HepG2 (cell line): ENCODE results near the gene ENDOG. TPM values are rescaled to one million over a fixed set of nuclear protein-coding genes. Genes with fewer than 3 reads are reported as not detected.

Experiments used
- AHR ChIP-seq: IDR thresholded peaks from 2 replicates; pipeline ENCODE4 v1.6.1; 2018; ENCODE audit warnings: missing genetic modification reagents, missing compliant biosample characterization
- ATF1 ChIP-seq: IDR thresholded peaks from 2 replicates; pipeline ENCODE4 v1.6.1; 2016; ENCODE audit warnings: mild to moderate bottlenecking, control low read depth
- ELF1 ChIP-seq: sonication (generic); formaldehyde crosslinking; IDR thresholded peaks from 2 replicates; pipeline ENCODE4 v1.4.0; 2020; ENCODE audit warnings: missing genetic modification reagents
- ETV5 ChIP-seq: IDR thresholded peaks from 2 replicates; pipeline ENCODE4 v1.6.1; 2018; ENCODE audit warnings: missing biosample characterization, missing genetic modification reagents, inconsistent platforms, borderline replicate concordance
- ETV6 ChIP-seq: sonication (generic); formaldehyde crosslinking; conservative IDR thresholded peaks from 2 replicates; pipeline ENCODE4 v1.4.0; 2020; ENCODE audit warnings: missing genetic modification reagents
- FOXP1 ChIP-seq, 2 experiments: fragments of 450-650 bp in 1 of 2; IDR thresholded peaks; 2 replicates each; pipeline ENCODE4 v1.6.1; 2017 to 2018; ENCODE audit warnings: antibody characterized with exemption in 1 of 2
- GPN1 ChIP-seq: sonication (generic); formaldehyde crosslinking; IDR thresholded peaks from 2 replicates; pipeline ENCODE4 v1.5.1; 2020; ENCODE audit warnings: missing genetic modification reagents, borderline replicate concordance
- MAFF ChIP-seq: IDR thresholded peaks from 2 replicates; pipeline ENCODE4 v1.6.1; 2011; ENCODE audit warnings: low read depth, low read length, improper control_type of control experiment
- MBNL3 ChIP-seq: fragments of 250-450 bp; sonication (Bioruptor Pico); conservative IDR thresholded peaks from 2 replicates; pipeline ENCODE4 v1.8.0; 2022; ENCODE audit warnings: mild to moderate bottlenecking, inconsistent platforms
- RFX5 ChIP-seq: IDR thresholded peaks from 2 replicates; pipeline ENCODE4 v1.6.1; 2011; ENCODE audit warnings: low read depth, low read length, improper control_type of control experiment
- THAP11 ChIP-seq: IDR thresholded peaks from 2 replicates; pipeline ENCODE4 v1.6.1; 2016; ENCODE audit warnings: missing biosample characterization, missing genetic modification reagents
- ZEB1 ChIP-seq: IDR thresholded peaks from 2 replicates; pipeline ENCODE4 v1.6.1; 2012; ENCODE audit warnings: mild to moderate bottlenecking, low read depth, inconsistent platforms; ENCODE audit not compliant: insufficient replicate concordance
- ZNF143 ChIP-seq: sonication (generic); formaldehyde crosslinking; IDR thresholded peaks from 2 replicates; pipeline ENCODE4 v1.4.0; 2020; ENCODE audit warnings: missing genetic modification reagents
- ZNF235 ChIP-seq: sonication (generic); formaldehyde crosslinking; IDR thresholded peaks from 2 replicates; pipeline ENCODE4 v1.8.1; 2023; ENCODE audit warnings: mild to moderate bottlenecking, missing genetic modification reagents, borderline replicate concordance
- polyA plus RNA-seq, 8 experiments: library from polyadenylated mRNA; depleted of rRNA in 3 of 8; stranded (reverse) in 7 of 8; unstranded in 1 of 8; fragments of >200 nt; fragmentation: Illumina TruSeq in 4 of 8; extraction: Trizol in 4 of 8; gene quantifications; 2 replicates each; pipeline versions ENCODE4 v1.2.1 to v1.2.3, GENCODE V29; 2011 to 2016; ENCODE audit warnings: low read depth in 4 of 8, missing spikeins in 1 of 8, mixed read lengths in 1 of 8; ENCODE audit not compliant: insufficient read depth in 1 of 8
- total RNA-seq, 5 experiments: library from RNA; depleted of rRNA; stranded (reverse); fragments of >200 nt; fragmentation: Illumina TruSeq; extraction: Trizol; gene quantifications; 2 replicates each; pipeline ENCODE4 v1.2.3, GENCODE V29; 2016; ENCODE audit warnings: low read depth in 1 of 5
- TF ChIP-seq, protein P1 (sequence below), 2 experiments: sonication (generic) in 1 of 2; formaldehyde crosslinking in 1 of 2; IDR thresholded peaks; 2 replicates each; pipeline versions ENCODE4 v1.6.1 to v1.9.0; 2014 to 2022; ENCODE audit warnings: antibody characterized with exemption in 1 of 2, borderline replicate concordance in 1 of 2, inconsistent platforms in 1 of 2, low read depth in 1 of 2, missing genetic modification reagents in 1 of 2
- TF ChIP-seq, protein P2 (sequence below): sonication (generic); formaldehyde crosslinking; IDR thresholded peaks from 2 replicates; pipeline ENCODE4 v1.5.0; 2020; ENCODE audit warnings: mild to moderate bottlenecking, missing genetic modification reagents
- TF ChIP-seq, protein P3 (sequence below): sonication (generic); formaldehyde crosslinking; IDR thresholded peaks from 2 replicates; pipeline ENCODE4 v1.5.0; 2020; ENCODE audit warnings: missing genetic modification reagents
- TF ChIP-seq, protein P4 (sequence below): sonication (generic); formaldehyde crosslinking; IDR thresholded peaks from 2 replicates; pipeline ENCODE4 v1.9.0; 2021; ENCODE audit warnings: missing genetic modification reagents, mild to moderate bottlenecking, borderline replicate concordance

Gene ENDOG
- total and polyA plus RNA-seq, 2 of the 13 experiments (the other 11 are each of a cell fraction or from before 2014, with no cell fraction given): 26.3 to 28.8 TPM

DNA sequence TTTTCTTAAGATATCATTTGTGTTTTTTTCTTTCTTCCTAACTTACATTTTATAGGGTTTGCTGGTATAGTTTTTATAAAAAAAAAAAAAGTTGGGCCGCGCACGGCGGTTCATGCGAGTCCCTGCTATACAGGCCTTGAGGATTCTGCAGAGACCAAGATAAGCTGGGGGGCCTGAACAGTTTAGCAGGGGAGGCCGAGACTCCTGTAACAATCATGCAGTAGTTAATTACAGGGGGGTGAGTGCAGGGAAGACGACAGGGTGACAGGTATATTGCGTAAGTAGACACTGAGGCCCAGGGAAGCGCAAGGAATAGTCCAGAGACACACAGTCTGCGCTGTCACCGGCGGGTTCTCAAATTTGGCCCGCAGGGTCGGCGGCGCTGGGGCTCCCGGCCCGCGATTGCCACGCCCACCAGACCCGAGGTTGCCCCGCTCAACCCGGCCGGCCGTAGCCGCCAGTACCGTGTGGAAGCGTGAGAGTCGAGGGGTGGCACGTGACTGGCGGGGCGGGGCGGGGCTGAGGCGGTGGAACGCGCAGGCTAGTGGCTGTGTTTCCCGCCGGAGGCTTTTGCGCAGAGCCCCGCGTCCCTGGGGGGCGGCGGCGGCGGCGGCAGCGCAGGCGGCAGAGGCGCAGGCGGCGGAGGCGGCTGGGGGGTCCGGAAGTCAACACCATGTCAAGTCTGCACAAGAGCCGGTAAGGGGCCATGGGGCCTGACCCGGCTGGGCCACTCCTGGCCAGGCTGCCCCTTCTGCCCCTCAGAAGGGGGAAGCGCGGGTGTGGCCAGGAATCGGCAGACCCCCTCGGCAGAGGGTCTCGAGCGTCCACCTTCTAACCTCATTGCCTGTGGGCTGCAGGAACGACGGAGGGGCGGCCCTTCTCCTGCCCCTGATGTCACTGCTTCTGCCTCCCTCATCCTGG lies 31.4 kb upstream of the ENDOG start, which contains the start of gene TBC1D13 (continued):
- TF ChIP-seq, protein P1, sequence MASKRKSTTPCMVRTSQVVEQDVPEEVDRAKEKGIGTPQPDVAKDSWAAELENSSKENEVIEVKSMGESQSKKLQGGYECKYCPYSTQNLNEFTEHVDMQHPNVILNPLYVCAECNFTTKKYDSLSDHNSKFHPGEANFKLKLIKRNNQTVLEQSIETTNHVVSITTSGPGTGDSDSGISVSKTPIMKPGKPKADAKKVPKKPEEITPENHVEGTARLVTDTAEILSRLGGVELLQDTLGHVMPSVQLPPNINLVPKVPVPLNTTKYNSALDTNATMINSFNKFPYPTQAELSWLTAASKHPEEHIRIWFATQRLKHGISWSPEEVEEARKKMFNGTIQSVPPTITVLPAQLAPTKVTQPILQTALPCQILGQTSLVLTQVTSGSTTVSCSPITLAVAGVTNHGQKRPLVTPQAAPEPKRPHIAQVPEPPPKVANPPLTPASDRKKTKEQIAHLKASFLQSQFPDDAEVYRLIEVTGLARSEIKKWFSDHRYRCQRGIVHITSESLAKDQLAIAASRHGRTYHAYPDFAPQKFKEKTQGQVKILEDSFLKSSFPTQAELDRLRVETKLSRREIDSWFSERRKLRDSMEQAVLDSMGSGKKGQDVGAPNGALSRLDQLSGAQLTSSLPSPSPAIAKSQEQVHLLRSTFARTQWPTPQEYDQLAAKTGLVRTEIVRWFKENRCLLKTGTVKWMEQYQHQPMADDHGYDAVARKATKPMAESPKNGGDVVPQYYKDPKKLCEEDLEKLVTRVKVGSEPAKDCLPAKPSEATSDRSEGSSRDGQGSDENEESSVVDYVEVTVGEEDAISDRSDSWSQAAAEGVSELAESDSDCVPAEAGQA (IDR thresholded peaks at IDR 0.05; ENCODE audit: low read depth): peak; percentile 69; the same call in 1 of the 2 replicates
- TF ChIP-seq, protein P1 (CRISPR knock-in tag; IDR thresholded peaks at IDR 0.05; ENCODE audit: borderline replicate concordance): peak; percentile 86
- TF ChIP-seq ZEB1 (no peak), ELF1 (CRISPR knock-in tag) (peak; percentile 53; the same call in 1 of the 2 replicates), FOXP1 (IDR thresholded peaks at IDR 0.05) (no peak), FOXP1 (CRISPR knock-in tag; IDR thresholded peaks at IDR 0.05) (no peak), ZNF235 (0 out of 2 replicates have a peak, but pooled peaks have one; percentile 38), THAP11 (peak; percentile 93), ETV6 (CRISPR knock-in tag) (peak; percentile 91; the same call in 1 of the 2 replicates), RFX5 (no peak), MBNL3 (CRISPR knock-in tag) (no peak), ZNF143 (CRISPR knock-in tag) (peak; percentile 62; the same call in 1 of the 2 replicates), GPN1 (CRISPR knock-in tag) (no peak), AHR (peak; percentile 87), ATF1 (CRISPR knock-in tag) (no peak), MAFF (no peak), ETV5 (peak; percentile 66; the same call in 1 of the 2 replicates)
- TF ChIP-seq, protein P2, sequence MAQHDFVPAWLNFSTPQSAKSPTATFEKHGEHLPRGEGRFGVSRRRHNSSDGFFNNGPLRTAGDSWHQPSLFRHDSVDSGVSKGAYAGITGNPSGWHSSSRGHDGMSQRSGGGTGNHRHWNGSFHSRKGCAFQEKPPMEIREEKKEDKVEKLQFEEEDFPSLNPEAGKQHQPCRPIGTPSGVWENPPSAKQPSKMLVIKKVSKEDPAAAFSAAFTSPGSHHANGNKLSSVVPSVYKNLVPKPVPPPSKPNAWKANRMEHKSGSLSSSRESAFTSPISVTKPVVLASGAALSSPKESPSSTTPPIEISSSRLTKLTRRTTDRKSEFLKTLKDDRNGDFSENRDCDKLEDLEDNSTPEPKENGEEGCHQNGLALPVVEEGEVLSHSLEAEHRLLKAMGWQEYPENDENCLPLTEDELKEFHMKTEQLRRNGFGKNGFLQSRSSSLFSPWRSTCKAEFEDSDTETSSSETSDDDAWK: no peak
- TF ChIP-seq, protein P3, sequence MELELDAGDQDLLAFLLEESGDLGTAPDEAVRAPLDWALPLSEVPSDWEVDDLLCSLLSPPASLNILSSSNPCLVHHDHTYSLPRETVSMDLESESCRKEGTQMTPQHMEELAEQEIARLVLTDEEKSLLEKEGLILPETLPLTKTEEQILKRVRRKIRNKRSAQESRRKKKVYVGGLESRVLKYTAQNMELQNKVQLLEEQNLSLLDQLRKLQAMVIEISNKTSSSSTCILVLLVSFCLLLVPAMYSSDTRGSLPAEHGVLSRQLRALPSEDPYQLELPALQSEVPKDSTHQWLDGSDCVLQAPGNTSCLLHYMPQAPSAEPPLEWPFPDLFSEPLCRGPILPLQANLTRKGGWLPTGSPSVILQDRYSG: peak; percentile 71; the same call in 1 of the 2 replicates
- TF ChIP-seq, protein P4, sequence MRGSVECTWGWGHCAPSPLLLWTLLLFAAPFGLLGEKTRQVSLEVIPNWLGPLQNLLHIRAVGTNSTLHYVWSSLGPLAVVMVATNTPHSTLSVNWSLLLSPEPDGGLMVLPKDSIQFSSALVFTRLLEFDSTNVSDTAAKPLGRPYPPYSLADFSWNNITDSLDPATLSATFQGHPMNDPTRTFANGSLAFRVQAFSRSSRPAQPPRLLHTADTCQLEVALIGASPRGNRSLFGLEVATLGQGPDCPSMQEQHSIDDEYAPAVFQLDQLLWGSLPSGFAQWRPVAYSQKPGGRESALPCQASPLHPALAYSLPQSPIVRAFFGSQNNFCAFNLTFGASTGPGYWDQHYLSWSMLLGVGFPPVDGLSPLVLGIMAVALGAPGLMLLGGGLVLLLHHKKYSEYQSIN (CRISPR knock-in tag): no peak
